UCSD-AML1 (cell line): ENCODE results near the gene SLC6A4.
"Not testable (repeated sequence)": the region's sequence is repeated elsewhere in the genome, so short reads cannot be mapped to it uniquely, and the experiment has no call there.

Experiments
- DNase-seq: peaks from one replicate; lab custom pipeline; 2025; ENCODE audit not compliant: unreplicated experiment; lab: John Stamatoyannopoulos, UW

Gene SLC6A4

DNA sequence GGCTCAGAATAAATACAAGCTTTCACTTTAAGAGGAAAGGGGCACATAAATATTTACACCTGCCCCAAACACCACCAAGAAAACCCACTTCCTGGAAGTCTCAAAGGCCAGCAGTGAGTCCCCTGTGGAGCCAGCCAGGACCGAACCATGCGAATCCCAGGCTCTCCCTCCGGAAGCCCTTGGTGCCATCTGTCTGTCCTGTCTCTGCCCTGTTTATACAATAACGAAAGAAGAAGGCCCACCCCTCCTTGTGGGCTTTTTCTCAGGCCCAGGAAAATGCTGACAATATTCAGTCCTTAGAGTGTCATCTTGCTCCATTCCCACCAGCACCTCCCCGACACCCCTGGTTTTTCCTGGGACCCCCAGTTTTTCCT, 3.6 kb upstream of the SLC6A4 start:
- no peak for DNase-seq

DNA sequence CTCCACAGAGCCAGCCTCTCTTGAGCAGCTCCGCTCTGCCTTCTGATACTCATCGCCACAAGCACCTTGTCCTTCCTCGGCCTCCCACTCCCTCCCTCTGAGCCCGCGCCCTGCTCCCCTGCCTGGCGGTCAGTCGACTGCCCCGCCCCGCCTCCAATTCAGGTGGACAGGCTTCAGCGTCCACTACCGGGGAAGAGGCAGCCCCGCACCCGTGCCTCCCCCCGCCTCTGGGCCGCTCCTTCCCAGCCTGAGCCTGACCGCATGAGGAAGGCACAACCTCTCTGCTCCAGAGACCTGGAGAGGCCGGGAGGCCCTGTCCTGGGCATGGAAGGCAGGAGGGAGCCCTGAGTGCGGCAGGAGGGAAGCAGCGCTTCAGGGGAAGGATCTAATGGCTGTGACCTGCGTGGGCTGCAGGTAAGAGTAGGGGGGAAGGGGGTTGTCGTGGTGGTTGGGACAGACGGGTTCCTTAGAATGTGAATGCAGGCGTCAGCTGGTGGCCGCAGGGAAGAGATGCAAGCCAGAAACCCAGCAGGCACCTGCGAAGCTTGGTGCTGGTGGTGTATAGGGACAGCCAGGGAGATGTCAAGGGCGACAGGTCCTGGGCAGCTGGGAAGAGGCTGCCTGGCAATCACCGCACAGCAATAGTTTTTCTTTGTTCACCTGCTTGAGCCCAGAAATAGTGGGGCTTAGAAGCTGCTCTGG, 3.0 kb upstream of the SLC6A4 start:
- DNase-seq, result no peak

DNA sequence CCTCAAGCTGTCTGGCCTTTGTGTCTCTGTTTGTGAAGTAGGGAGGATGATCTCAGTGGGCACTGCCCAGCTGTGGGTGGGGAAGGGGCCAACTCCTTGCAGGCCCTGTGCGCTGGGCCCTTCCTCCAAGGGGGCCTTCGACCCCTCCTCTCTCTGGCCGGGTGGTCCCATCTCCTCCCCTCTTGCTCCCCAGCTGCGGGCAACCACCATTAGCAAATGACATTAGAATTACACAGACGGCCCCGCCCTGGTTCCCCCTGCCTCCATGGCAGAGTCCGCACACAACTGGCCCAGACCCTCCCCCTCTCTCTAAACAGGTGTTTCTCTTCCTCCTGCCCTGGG, 2.5 kb upstream of the SLC6A4 start:
- DNase-seq, result no peak

DNA sequence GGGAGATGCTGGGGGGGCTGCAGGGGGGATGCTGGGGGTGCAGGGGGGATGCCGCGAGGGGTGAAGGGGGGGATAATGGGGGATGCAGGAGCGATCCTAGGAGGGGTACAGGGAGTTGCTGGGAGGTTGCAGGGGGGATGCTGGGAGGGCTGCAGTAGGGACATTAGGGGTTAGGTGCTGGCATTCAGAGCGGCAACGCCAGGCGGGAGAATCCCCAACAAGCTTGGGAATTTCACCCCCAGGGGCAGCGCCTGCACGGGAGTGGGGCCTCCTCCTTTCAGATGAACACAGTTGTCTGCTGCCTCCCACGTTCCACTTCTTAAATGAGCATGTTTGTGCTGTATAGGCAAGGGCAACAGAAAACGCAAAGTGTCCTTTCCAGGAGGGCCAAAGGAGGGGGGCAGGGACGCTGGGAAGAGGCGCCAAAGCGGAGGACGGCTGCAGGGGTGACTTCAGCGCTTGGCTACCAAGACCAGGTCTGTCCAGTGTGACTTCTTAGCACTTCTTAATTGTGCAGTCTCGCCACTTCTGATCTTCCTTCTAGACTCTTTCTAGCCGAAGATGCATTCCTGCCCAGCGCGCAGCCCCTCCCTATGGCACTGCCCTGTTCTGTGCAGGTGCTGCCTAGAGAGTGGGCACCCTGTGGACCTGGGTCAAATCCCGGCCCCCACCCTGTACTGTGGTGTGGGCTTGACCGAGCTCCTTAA, 2.0 kb upstream of the SLC6A4 start:
- DNase-seq, result no peak

DNA sequence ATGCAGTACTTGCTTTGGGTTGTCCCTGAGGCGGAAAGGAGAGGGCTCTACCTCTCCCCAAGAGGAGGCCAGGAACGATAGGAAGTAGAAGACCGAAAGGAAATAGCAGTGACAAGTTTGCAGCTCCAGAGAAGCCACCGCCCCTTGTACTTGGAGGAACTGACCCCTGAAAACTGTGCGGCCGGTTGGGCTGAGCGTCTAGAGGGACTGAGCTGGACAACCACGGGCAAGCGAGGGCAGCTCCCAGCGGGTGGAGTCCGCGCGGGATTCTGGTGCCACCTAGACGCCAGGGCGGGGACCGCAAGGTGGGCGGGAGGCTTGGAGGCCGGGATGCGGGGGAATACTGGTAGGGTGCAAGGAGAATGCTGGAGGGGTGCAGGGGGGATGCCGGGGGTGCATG, 1.3 kb upstream of the SLC6A4 start:
- DNase-seq, result peak; percentile 61

DNA sequence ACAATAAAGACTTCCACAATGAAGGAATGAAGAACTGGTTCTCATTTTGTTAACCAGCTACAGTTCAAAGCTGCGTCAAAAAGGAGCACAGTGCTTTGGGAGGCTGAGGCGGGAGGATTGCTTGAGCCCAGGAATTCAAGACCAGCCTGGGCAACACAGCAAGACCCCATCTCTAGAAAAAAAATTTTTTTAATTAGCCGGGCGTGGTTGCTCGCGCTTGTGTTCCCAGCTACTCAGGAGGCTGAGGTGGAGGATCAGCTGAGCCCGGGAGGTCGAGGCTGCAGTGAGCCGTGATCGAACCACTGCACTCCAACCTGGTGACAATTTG, 764 bp upstream of the SLC6A4 start:
- DNase-seq, result no peak

DNA sequence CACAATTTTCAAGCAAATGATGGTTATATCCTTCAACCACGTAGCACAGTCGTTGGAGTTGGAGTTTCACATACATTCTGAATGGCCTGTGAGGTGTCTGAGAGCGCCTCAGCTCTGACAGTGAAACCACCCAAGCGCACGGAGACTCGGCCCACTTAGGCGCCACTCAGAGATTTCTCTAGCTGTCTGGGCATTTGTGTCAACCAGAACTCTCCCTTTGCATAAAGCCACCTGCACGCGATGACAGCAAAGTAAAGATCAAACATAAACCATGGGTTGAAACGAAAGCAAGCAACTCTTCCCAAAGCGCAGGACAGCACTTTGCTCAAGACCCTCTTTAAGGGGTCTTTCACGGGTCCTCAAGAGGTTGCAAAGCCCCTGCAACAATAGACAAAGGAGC, 533 bp downstream of the SLC6A4 start:
- no peak for DNase-seq

DNA sequence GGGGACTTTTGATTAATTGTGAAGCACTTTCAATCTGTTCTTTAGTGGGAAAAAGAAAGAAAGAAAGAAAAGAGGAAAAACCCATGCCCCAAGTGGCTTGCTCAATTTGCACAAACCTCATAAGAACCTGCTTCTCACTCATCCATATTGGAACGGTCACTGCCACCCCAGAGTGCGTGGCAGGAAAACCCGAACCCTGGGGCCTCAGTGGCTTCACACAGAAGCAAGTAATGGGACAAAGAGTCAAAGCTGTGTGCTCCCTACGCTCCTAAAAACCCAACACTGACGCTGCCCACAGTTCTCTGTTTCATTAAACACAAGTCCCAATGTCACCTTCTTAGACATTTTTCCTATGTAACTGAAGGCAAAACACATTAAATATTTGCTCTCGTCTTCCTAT, 1.2 kb downstream of the SLC6A4 start:
- DNase-seq, result no peak

DNA sequence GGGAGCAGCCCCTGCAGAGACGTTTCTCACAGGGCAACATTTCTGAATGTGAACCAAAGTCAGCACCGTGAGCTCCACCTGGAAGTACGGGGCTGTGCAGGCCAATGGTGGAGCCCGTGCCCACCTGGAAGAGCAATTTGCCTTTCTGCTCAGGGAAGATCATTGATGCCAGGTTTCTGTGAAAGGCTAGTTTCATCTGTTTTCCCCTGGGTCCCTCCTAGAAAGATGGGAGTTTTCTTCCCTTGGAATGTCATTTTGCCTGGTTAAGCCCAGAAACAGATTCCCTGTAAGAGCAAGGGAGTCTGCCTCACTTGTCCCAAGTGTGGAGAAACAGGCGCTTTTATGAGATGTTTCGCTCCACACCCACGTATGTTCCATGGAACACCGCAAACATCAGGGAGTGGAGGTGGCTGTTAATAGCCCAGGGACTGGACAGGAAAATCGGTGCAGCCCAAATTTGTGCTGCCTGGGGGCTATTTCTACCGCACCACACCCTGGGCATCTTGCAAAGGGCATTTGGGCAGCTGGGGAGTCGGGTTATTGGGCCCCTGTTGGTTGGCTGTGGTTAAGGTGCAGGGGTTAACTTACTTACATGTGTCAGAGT, 2.6 kb downstream of the SLC6A4 start:
- no peak for DNase-seq

DNA sequence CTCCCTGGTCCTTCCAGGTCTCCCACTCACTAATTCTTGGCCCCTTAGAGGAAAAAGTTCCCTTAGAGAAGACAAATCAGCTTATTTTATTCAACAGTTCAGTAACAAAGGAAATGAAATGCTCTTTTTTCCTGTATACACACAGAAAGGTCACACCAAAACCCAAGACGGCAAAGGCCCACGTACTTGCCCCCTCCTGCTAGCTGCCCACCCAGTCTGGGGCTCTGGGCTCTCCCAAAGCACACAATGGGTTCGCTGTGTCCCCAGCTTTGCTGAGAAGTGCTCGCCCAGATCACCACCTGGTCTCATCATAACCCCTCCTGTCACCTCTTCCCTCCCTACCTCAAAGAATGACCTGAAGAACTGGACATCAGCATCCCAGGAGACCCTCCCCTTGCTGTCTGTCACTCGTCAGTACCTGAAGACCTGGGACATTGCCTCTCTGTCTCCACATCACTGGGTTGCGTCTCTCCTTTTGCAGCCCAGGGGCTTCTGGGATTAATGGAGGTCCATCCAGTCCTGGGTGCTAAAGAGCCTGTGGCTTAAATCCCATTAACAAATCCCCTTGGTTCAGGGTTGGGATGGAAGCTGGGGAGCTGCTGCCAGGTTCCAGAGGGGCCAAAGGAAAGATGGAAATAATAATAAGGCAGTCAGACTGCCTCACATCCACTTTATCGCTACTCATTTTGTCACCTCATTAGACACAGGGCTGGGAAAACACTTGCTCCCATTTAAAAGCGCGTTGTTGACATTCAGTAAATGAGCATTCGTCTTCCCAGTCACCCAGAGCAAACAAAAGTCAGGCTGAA, 3.3 kb downstream of the SLC6A4 start:
- no peak for DNase-seq

DNA sequence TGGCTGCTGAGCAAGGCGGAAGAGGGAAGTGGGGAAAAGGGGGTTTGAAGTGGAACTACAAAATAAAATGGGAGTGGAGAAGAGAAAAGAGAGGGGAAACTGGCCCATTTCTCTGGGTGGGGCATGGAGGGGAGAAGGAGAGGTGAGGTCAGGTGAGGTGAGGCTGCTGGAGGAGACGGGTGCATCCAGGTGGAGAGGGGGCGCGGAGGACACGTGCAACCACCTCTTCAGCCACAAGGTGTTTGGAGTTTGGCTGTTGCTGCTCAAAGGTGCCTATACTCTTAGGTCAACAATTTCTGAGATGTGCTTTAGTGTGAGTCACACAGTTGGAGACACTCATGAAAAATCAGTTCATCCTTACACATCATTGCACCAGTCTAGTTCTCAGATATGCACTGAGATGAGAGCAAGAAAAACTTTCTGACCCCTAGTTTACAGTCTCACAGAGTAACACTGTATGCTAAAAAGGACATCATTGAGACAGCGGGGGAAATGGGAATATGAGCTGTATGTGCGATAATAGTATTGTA, 4.8 kb downstream of the SLC6A4 start:
- DNase-seq, result no peak

DNA sequence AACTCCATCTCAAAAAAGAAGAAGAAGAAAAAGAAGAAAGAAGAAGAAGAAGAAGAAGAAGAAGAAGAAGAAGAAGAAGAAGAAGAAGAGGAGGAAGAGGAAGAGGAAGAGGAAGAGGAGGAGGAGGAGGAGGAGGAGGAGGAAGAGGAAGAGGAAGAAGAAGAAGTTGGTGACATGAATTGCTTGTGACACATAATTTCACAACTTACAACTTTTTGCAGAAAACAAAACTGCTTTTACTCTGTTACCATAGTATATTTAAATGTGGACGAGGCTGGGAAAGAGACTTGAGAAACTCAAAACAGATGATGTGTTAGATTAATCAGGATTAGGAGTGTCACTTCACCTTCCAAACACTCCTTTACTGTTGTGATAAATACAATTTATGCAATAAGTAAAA, 5.5 kb downstream of the SLC6A4 start:
- DNase-seq, result not testable (repeated sequence)

DNA sequence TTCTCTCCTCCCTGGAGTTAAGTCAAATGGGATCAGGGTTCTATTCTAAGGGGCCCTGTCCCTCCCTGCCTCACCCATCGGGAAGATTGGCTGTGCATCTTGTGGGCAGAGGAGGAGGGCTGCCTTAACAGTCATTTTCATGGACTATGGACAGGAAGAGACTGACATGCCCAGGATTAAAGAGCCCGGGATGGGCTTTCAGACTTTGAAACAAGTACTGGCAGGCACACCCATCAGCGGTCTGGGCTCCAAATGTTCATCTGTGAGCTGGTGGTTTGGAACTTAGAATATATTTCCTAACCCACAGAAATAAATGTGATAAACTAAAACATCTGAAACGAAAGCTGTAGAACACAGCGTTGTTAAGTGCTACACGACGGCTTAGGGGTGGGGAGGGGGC, 6.5 kb downstream of the SLC6A4 start:
- DNase-seq, result no peak

DNA sequence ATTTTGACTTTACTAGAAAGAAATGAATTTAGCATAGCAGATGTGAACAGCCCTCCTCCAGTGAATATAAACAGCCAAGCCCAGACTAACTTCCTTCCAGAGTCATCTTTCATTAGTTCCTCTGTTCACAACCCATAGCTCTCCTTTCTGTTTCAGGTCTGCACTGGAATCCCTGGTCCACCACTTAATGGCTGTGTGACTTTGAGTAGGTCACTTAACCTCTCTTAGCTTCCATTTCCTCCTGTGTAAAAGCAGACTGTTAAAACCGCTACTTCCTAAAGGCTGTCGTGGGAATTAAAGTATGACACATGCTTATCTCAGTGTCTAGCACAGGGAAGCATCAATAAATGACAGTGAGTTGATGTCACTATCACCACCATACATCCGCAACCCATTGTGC, 7.5 kb downstream of the SLC6A4 start:
- DNase-seq, result no peak

DNA sequence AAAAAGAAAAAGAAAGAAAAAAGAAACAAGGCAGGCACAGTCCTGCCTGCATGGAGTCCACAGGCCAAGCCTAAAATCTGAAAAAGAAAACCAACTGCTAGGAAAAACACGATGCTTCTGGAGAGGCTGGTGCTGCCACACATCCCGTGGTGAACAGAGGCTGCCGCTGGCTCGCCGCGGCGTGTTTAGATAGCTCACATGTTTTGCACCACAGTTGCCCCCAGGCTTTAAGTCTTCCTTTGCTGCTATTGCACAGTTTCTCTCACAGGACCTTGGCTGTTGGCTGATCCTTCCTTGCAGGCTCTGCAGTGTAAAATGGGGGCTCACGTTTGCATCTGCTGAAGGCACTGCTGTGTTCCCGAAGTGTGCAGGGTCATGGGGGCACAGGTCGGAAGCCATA, 8.6 kb downstream of the SLC6A4 start:
- DNase-seq, result no peak

DNA sequence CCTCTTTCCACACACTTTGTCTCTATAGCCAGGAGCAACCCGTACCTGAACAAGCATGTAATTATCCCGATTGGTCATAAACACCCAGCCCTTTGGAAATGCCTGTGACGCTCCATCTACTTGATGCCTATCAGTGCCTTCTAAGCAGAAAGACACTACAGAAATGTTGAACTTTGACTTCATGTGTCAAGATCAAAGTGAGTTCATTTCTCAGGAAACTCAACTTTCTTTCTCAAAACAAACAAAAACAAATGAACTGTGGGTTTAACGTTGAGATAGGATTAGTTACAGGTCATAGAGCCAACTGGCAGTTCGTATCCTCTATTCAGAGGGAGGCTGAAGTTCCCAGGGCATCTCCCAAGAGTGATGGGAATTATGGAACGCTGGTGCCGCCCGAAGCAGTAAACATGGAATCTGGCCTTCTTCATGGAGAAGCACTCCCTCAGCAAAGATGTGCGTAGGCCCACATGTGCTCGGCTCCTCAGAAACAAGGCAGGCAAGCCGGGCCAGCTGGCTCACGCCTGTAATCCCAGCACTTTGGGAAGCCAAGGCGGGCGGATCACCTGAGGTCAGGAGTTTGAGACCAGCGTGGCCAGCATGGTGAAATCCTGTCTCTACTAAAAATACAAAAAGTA, 9.5 kb downstream of the SLC6A4 start:
- DNase-seq, result no peak

DNA sequence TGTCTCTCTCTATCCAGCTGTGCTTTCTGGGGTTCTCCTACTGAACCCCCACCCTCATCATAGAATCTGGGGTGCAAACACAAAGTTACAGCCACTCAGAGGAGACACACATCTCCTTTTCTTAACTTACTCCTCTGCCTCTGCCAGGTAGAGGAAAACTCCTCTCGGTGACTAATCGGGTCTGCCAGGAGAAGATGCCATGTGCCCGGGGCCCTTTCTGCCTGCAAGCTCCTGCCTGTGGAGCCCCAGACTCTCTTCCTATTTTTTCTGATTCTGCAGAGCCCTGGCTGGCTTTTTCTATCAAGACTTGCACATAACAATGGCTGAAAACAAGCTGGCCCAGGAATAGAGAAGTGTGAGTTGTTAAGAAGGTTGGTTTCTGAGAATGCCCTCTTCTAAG, 10.4 kb downstream of the SLC6A4 start:
- DNase-seq, result no peak

DNA sequence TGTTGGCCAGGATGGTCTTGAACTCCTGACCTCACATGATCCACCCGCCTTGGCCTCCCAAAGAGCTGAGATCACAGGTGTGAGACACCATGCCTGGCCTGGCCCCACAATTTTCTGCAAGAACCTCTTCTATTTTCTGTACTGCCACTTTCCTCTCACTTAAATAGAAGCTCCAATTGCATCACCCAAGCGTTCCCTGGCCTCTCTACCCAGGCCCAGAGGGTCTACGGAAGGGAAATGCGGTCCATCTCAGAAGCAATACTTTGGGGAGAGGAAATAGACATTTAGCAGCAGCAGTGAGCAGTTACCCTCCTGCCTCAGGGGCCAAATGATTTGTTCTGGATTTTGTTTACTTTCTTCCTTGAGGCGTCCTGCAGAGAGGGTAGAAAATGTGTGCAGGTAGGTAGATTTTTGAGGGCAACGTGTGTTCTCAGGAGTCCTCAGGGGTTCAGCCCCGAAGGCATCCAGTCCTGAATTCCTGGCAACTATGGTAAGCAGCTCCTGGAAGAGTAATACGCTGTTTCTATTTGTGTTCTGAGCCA, 11.0 kb downstream of the SLC6A4 start:
- DNase-seq, result no peak

DNA sequence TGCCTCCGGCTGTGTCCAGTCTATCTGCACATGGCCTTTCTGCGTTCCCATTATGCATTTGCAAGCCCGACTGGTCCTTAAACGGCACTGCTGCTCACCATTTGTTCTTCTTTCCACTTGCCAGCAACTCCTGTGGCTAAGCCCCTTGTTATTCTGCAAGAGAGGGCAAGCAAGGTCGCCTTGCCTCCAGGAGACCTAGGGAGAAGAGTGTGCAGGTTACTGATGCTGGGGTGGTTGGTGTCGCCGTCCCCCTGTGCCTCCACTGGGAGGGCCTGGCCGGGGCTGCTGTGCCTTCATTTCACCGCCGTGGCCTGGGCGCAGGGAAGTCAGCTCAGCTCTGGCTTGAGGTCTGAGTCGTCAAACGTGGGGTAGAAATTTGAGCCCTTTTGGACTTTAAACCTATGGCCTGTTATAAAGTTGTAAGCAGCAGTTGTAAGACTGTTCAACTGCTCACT, 12.7 kb downstream of the SLC6A4 start:
- DNase-seq, result no peak

DNA sequence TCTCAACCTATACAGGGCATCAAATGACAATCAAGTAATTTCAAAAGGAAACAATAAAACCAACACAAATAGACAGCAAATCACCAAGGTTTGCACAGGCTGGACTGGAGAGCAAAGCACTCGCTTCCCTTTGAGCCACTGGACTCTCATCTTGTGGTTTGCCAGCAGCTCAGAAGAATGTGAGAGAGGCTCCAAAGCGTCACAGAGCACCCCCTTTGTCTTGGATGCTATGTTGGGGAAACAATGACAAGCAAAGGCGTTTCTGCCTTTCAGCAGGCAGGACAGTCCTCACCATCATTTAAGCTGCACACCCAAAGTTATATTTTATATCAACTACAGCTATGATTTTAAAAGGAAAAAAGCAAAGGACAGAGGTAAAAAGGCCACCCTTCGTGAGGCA, 13.2 kb downstream of the SLC6A4 start:
- DNase-seq, result no peak

DNA sequence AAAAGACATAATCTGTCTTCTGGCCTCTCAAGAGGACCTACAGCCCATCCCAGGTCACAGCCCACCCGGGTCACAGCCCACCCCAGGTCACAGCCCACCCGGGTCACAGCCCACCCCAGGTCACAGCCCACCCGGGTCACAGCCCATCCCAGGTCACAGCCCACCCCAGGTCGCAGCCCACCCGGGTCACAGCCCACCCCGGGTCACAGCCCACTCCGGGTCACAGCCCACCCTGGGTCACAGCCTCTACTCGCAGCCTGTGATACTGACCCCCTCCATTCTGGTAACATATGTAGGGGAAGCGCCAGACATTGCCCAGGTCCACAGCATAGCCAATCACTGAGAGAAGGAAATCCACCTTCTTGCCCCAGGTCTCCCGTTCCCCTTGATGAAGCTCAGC, 14.2 kb downstream of the SLC6A4 start:
- DNase-seq, result no peak
